Cardiac septum (tissue), 1 donor: ENCODE measurements around the gene DCDC1. TPM values are rescaled to one million over a fixed set of nuclear protein-coding genes. Genes with fewer than 3 reads are reported as not detected.
A peak's percentile ranks its signal among the peaks of the same experiment; 100 is the strongest.
"Not testable (repeated sequence)": the region's sequence is repeated elsewhere in the genome, so short reads cannot be mapped to it uniquely, and the experiment has no call there.

Experiments used
- DNase-seq: peaks from one replicate; pipeline ENCODE4 v3.0.0-alpha.2; 2020; ENCODE audit warnings: low spot score
- intact Hi-C: fragments of 100-400 bp; cut with DNase I; formaldehyde crosslinking; loops from one replicate; pipeline ENCODE4 v1.14.0; 2022
- total RNA-seq: library from RNA; stranded (reverse); fragmentation: NEBNext Ultra II Directional; extraction: Animal tissue kit (Norgen Biotek cat#: 25700); gene quantifications from one replicate; pipeline ENCODE4 v1.2.1, GENCODE V29; 2021
- donor health status: DM: no; HTN: no; CAD: no.

The DCDC1 gene
- total RNA-seq, 1 donor from 2014 or later: not detected

- DNase-seq: no peak
- intact Hi-C loops: no loop called here
Measured at GRCh38 chr11:30949838-30950237, 419.7 kb downstream of the DCDC1 start.

- intact Hi-C loops, DNase-seq: not testable (repeated sequence)
Measured at GRCh38 chr11:30947715-30948114, 421.8 kb downstream of the DCDC1 start.

- no peak for DNase-seq
- intact Hi-C loops: no loop called here
Measured at GRCh38 chr11:30938810-30939209, 430.7 kb downstream of the DCDC1 start.

- DNase-seq: no peak
- intact Hi-C loops: no loop called here
Measured at GRCh38 chr11:30938171-30938570, 431.4 kb downstream of the DCDC1 start.

- intact Hi-C loops: no loop called here
- no peak for DNase-seq
Measured at GRCh38 chr11:30936491-30936890, 433.0 kb downstream of the DCDC1 start.

- intact Hi-C loops: no loop called here
- DNase-seq: no peak
Measured at GRCh38 chr11:30935861-30936260, 433.7 kb downstream of the DCDC1 start.

- DNase-seq: no peak
- intact Hi-C loops: no loop called here
Measured at GRCh38 chr11:30926130-30926529, 443.4 kb downstream of the DCDC1 start.

GRCh38 chr11:30921811-30922210 lies 447.7 kb downstream of the DCDC1 start:
- no peak for DNase-seq
- intact Hi-C loops: no loop called here

- no peak for DNase-seq
Measured at GRCh38 chr11:30919389-30920152, 450.0 kb downstream of the DCDC1 start.

GRCh38 chr11:30917859-30918478 lies 451.6 kb downstream of the DCDC1 start:
- no peak for DNase-seq

More at GRCh38 chr11:30919389-30920152, 450.0 kb downstream of the DCDC1 start:
- intact Hi-C loops: loop anchor here (5.0 kb wide), 1 partner anchor 572 kb away; no protein-coding TSS in a partner anchor

GRCh38 chr11:30917266-30917665 lies 452.3 kb downstream of the DCDC1 start:
- intact Hi-C loops: loop anchor here (5.0 kb wide), 1 partner anchor 570 kb away; no protein-coding TSS in a partner anchor
- DNase-seq: no peak

More at GRCh38 chr11:30917859-30918478, 451.6 kb downstream of the DCDC1 start:
- intact Hi-C loops: loop anchor here (5.0 kb wide), 1 partner anchor 571 kb away; no protein-coding TSS in a partner anchor

- intact Hi-C loops: loop anchor here (5.0 kb wide), 1 partner anchor 569 kb away; no protein-coding TSS in a partner anchor
- DNase-seq: no peak
Measured at GRCh38 chr11:30916764-30917163, 452.8 kb downstream of the DCDC1 start.

- peak; percentile 77 for DNase-seq
- intact Hi-C loops: no loop called here
Measured at GRCh38 chr11:30914143-30914762, 455.3 kb downstream of the DCDC1 start.

GRCh38 chr11:30911247-30911646 lies 458.3 kb downstream of the DCDC1 start:
- DNase-seq: no peak
- intact Hi-C loops: no loop called here

- no peak for DNase-seq
- intact Hi-C loops: no loop called here
Measured at GRCh38 chr11:30908857-30909256, 460.7 kb downstream of the DCDC1 start.

GRCh38 chr11:30908272-30908671 lies 461.3 kb downstream of the DCDC1 start:
- intact Hi-C loops: no loop called here
- DNase-seq: no peak

- intact Hi-C loops: no loop called here
- DNase-seq: no peak
Measured at GRCh38 chr11:30902929-30903328, 466.6 kb downstream of the DCDC1 start.

- intact Hi-C loops: no loop called here
- DNase-seq: no peak
Measured at GRCh38 chr11:30895046-30895445, 474.5 kb downstream of the DCDC1 start.

- DNase-seq: no peak
- intact Hi-C loops: no loop called here
Measured at GRCh38 chr11:30893318-30893717, 476.2 kb downstream of the DCDC1 start.

- intact Hi-C loops: no loop called here
- DNase-seq: no peak
Measured at GRCh38 chr11:30889143-30889794, 480.3 kb downstream of the DCDC1 start.
